Large intestine (tissue), 12 donors: ENCODE data around the gene HS3ST6. TPM values are rescaled to one million over a fixed set of nuclear protein-coding genes. Genes with fewer than 3 reads are reported as not detected.
A peak's percentile ranks its signal among the peaks of the same experiment; 100 is the strongest.
"Not testable (repeated sequence)": the region's sequence is repeated elsewhere in the genome, so short reads cannot be mapped to it uniquely, and the experiment has no call there.

Experiments used
- DNase-seq, 2 donors: peaks; one replicate each; pipeline versions ENCODE4 v3.0.0 to v3.0.0-alpha.2; 2013
- H3K27ac ChIP-seq: one replicate; pipeline ENCODE4 v1.5.1; 2013; ENCODE audit warnings: low read length
- H3K27me3 ChIP-seq: 2 replicates; pipeline ENCODE4 v1.6.1; 2013; ENCODE audit warnings: low read length; ENCODE audit not compliant: control insufficient read depth, insufficient read depth
- H3K36me3 ChIP-seq: 2 replicates; pipeline ENCODE4 v1.6.1; 2013; ENCODE audit warnings: low read length; ENCODE audit not compliant: control insufficient read depth, insufficient read depth
- H3K4me1 ChIP-seq: one replicate; pipeline ENCODE4 v1.6.1; 2013; ENCODE audit warnings: low read length; ENCODE audit not compliant: control insufficient read depth, insufficient read depth
- H3K4me3 ChIP-seq: one replicate; pipeline ENCODE4 v1.5.1; 2013; ENCODE audit warnings: low read length
- H3K9me3 ChIP-seq: one replicate; pipeline ENCODE4 v1.6.1; 2013; ENCODE audit warnings: mild to moderate bottlenecking, low read depth, low read length, moderate library complexity; ENCODE audit not compliant: control insufficient read depth
- WGBS: methylation state at CpG from one replicate; pipeline ENCODE4 v1.1.5; 2013; ENCODE audit warnings: low lambda C conversion rate; ENCODE audit not compliant: insufficient coverage; 5-methylcytosine and 5-hydroxymethylcytosine counted together
- long read RNA-seq, 11 donors: transcript quantifications; one replicate each; lab custom pipeline, GENCODE V29; 2026
- polyA plus RNA-seq: library from polyadenylated mRNA; unstranded; fragments of 120-200 nt; gene quantifications from one replicate; pipeline ENCODE4 v1.2.1, GENCODE V29; 2013

The HS3ST6 gene
- polyA plus RNA-seq: 0.04 TPM
- long read RNA-seq, donor 1: 0 reads
- long read RNA-seq, donor 2: 0 reads
- long read RNA-seq, donor 3: 0 reads
- long read RNA-seq, donor 4: 0 reads
- long read RNA-seq, donor 5: 0 reads
- long read RNA-seq, donor 6: 0 reads
- long read RNA-seq, donor 7: 0 reads
- long read RNA-seq, donor 8: 0 reads
- long read RNA-seq, donor 9: 0 reads
- long read RNA-seq, donor 10: 0 reads
- long read RNA-seq, donor 11: 0 reads

GRCh38 chr16:1918351-1919326, at the start of gene HS3ST6:
Gene HS3ST6, minus strand, starts transcription at chr16:1918415. Its CDS starts 92 bp downstream, at chr16:1918323.
- DNase-seq: no peak
- peaks cover 20% of the 10 kb centered on the region for H3K4me1 ChIP-seq
- H3K27ac ChIP-seq: no peak within 1 kb of the TSS
- H3K4me3 ChIP-seq: no peak within 1 kb of the TSS
- H3K27me3 ChIP-seq: peaks cover 80% of the 10 kb centered on the region
- peaks cover 10% of the 10 kb centered on the region for H3K9me3 ChIP-seq
- H3K36me3 ChIP-seq: no peaks in the 10 kb centered on the region
- WGBS: no CpG with 5 or more reads among the region's 71 CpGs

- Histone ChIP-seq H3K4me1 (peaks cover 22% of the 10 kb centered on the region), H3K27me3 (no peaks in the 10 kb centered on the region), H3K27ac (peak within 1 kb of the TSS; percentile 89), H3K4me3 (peak within 1 kb of the TSS; percentile 87), H3K9me3 (no peaks in the 10 kb centered on the region), H3K36me3 (peaks cover 18% of the 10 kb centered on the region)
- no CpG with 5 or more reads among the region's 6 CpGs for WGBS
- DNase-seq: no peak
Observed at GRCh38 chr16:1966460-1966859, 48.2 kb upstream of the HS3ST6 start, which contains the start of gene RNF151. Gene RNF151, plus strand, starts transcription at chr16:1966856. Its CDS starts 26 bp downstream, at chr16:1966882.

- Histone ChIP-seq H3K9me3 (no peaks in the 10 kb centered on the region), H3K36me3 (peaks cover 25% of the 10 kb centered on the region), H3K4me3 (peak overlapping the region; percentile 87), H3K27me3 (no peaks in the 10 kb centered on the region), H3K27ac (peak overlapping the region; percentile 89), H3K4me1 (peaks cover 26% of the 10 kb centered on the region)
- DNase-seq: peak in 1 of 2 donors; percentile 70
- no CpG with 5 or more reads among the region's 24 CpGs for WGBS
Observed at GRCh38 chr16:1965396-1966001, 47.3 kb upstream of the HS3ST6 start.

- Histone ChIP-seq H3K9me3 (no peaks in the 10 kb centered on the region), H3K27me3 (no peaks in the 10 kb centered on the region), H3K36me3 (peaks cover 25% of the 10 kb centered on the region), H3K4me3 (peak within 1 kb of the TSS; percentile 87), H3K27ac (peak within 1 kb of the TSS; percentile 89), H3K4me1 (peaks cover 30% of the 10 kb centered on the region)
- DNase-seq: peak; percentile 98 to 99
- WGBS: no CpG with 5 or more reads among the region's 97 CpGs
Observed at GRCh38 chr16:1964506-1965395, 46.5 kb upstream of the HS3ST6 start, which contains the start of gene RPS2. Gene RPS2, minus strand, starts transcription at chr16:1964826. Its CDS starts 201 bp downstream, at chr16:1964625.

- DNase-seq: peak in 1 of 2 donors; percentile 43
Observed at GRCh38 chr16:1963806-1964505, 45.7 kb upstream of the HS3ST6 start.

GRCh38 chr16:1962161-1963153, 44.2 kb upstream of the HS3ST6 start:
- peaks cover 35% of the 10 kb centered on the region for H3K4me1 ChIP-seq
- not testable (repeated sequence) for H3K27ac ChIP-seq, DNase-seq, H3K9me3 ChIP-seq, H3K27me3 ChIP-seq
- H3K4me3 ChIP-seq: peak overlapping the region; percentile 87
- no CpG with 5 or more reads among the region's 37 CpGs for WGBS
- H3K36me3 ChIP-seq: peaks cover 25% of the 10 kb centered on the region

More at GRCh38 chr16:1963806-1964505, 45.7 kb upstream of the HS3ST6 start:
- Histone ChIP-seq H3K36me3 (peaks cover 25% of the 10 kb centered on the region), H3K9me3 (no peaks in the 10 kb centered on the region), H3K4me3 (peak overlapping the region; percentile 87), H3K27me3 (peaks cover 2% of the 10 kb centered on the region), H3K27ac (peak overlapping the region; percentile 61), H3K4me1 (peaks cover 32% of the 10 kb centered on the region)
- no CpG with 5 or more reads among the region's 44 CpGs for WGBS

- peaks cover 25% of the 10 kb centered on the region for H3K36me3 ChIP-seq
- H3K27ac ChIP-seq: no peak overlapping the region
- peaks cover 6% of the 10 kb centered on the region for H3K27me3 ChIP-seq
- H3K4me1 ChIP-seq: peaks cover 35% of the 10 kb centered on the region
- no CpG with 5 or more reads among the region's 6 CpGs for WGBS
- no peak overlapping the region for H3K4me3 ChIP-seq
- H3K9me3 ChIP-seq: peaks cover 3% of the 10 kb centered on the region
- DNase-seq: no peak
Observed at GRCh38 chr16:1961651-1962067, 43.4 kb upstream of the HS3ST6 start.

GRCh38 chr16:1960665-1961630, 42.7 kb upstream of the HS3ST6 start:
- Histone ChIP-seq H3K27me3 (peaks cover 6% of the 10 kb centered on the region), H3K36me3 (peaks cover 25% of the 10 kb centered on the region), H3K4me3 (peak overlapping the region; percentile 100), H3K27ac (no peak overlapping the region), H3K4me1 (peaks cover 33% of the 10 kb centered on the region), H3K9me3 (peaks cover 3% of the 10 kb centered on the region)
- no CpG with 5 or more reads among the region's 20 CpGs for WGBS
- DNase-seq: no peak
